HepG2 (cell line): ENCODE data around the gene TEX12. TPM values are rescaled to one million over a fixed set of nuclear protein-coding genes. Genes with fewer than 3 reads are reported as not detected.

Source experiments
- ATAC-seq: fragments of 200-7000 bp; cut with Tn5 transposase; 3 replicates; pipeline ENCODE4 v1.9.1; 2020; ENCODE audit warnings: mild to moderate bottlenecking, moderate library complexity
- BruUV-seq: library from RNA; stranded (reverse); fragments of 400-500 nt; replicated peaks from 2 replicates; lab custom pipeline; 2021; lab: Mats Ljungman, UMichigan
- CTCF ChIA-PET: fragments of 300-600 bp; formaldehyde crosslinking; extraction: SDS; loops from one replicate; lab custom pipeline; 2021; ENCODE audit warnings: low total read pairs, inconsistent platforms, low intra/inter-chr PET ratio; lab: Yijun Ruan, JAX
- POLR2A ChIA-PET: fragments of 350-600 bp; sonication (Branson Sonifier 250); formaldehyde crosslinking; loops from one replicate; lab custom pipeline; 2020; ENCODE audit warnings: antibody characterized with exemption, inconsistent platforms; lab: Yijun Ruan, JAX
- DNase-seq: peaks from one replicate; pipeline ENCODE4 v3.0.0-alpha.2; 2015; ENCODE audit warnings: low spot score
- FAIRE-seq: peaks from 3 replicates; lab custom pipeline; 2011; peaks lifted over from hg19 to GRCh38; lab: Jason Lieb, UNC
- H2AFZ ChIP-seq: one replicate; pipeline ENCODE4 v1.6.1; 2011; ENCODE audit warnings: low read length, inconsistent platforms
- H3K27ac ChIP-seq: fragments of 300-600 bp; 3 replicates; pipeline ENCODE4 v1.8.0; 2011; ENCODE audit warnings: mixed run types, mild to moderate bottlenecking, mixed read lengths, low read length, inconsistent platforms; ENCODE audit not compliant: insufficient read depth; ENCODE audit errors: extremely low read length
- H3K27me3 ChIP-seq, 2 experiments: fragments of 200-600 bp in 1 of 2; 2 replicates in 1 of 2; 3 replicates in 1 of 2; pipeline versions ENCODE4 v1.6.0 to v1.8.0; 2011; ENCODE audit warnings: low read length in 2 of 2, mild to moderate bottlenecking in 2 of 2, moderate library complexity in 2 of 2, inconsistent platforms in 1 of 2; ENCODE audit not compliant: insufficient read depth in 2 of 2, control insufficient read depth in 1 of 2
- H3K36me3 ChIP-seq, 2 experiments: fragments of 200-600 bp in 1 of 2; replicated peaks in 1 of 2; 2 replicates in 1 of 2; 3 replicates in 1 of 2; pipeline versions ENCODE4 v1.5.1 to v1.8.0; 2011; ENCODE audit warnings: low read length in 2 of 2, inconsistent platforms in 1 of 2; ENCODE audit not compliant: insufficient read depth in 2 of 2, control insufficient read depth in 1 of 2
- H3K4me1 ChIP-seq: 2 replicates; pipeline ENCODE4 v1.5.1; 2012; ENCODE audit warnings: low read length, inconsistent platforms; ENCODE audit not compliant: insufficient read depth
- H3K4me2 ChIP-seq: 2 replicates; pipeline ENCODE4 v1.6.0; 2011; ENCODE audit warnings: low read depth, low read length, inconsistent platforms
- H3K4me3 ChIP-seq, 3 experiments: fragments of 200-600 bp in 1 of 3; sonication (generic), shearing (Covaris generic) in 1 of 3; replicated peaks in 1 of 3; 2 replicates each; pipeline ENCODE4 v1.5.1; 2011 to 2016; ENCODE audit warnings: low read length in 3 of 3, inconsistent platforms in 2 of 3, low read depth in 2 of 3, mild to moderate bottlenecking in 2 of 3, control low read depth in 1 of 3, mixed read lengths in 1 of 3; ENCODE audit not compliant: insufficient read depth in 1 of 3
- H3K79me2 ChIP-seq: one replicate; pipeline ENCODE4 v1.6.1; 2011; ENCODE audit warnings: low read length, inconsistent platforms; ENCODE audit not compliant: insufficient read depth
- H3K9ac ChIP-seq: 2 replicates; pipeline ENCODE4 v1.6.0; 2011; ENCODE audit warnings: mild to moderate bottlenecking, low read depth, low read length, inconsistent platforms; ENCODE audit not compliant: insufficient read depth
- H3K9me3 ChIP-seq: 2 replicates; pipeline ENCODE4 v1.5.1; 2012; ENCODE audit warnings: mild to moderate bottlenecking, low read length
- H4K20me1 ChIP-seq: 2 replicates; pipeline ENCODE4 v1.6.0; 2011; ENCODE audit warnings: inconsistent platforms, mild to moderate bottlenecking, low read length, moderate library complexity; ENCODE audit not compliant: insufficient read depth
- ATF4 ChIP-seq, 2 experiments: fragments of 450-650 bp in 1 of 2; sonication (generic) in 1 of 2; formaldehyde crosslinking; IDR thresholded peaks; 2 replicates each; pipeline versions ENCODE4 v1.5.0 to v1.8.0; 2020 to 2022; ENCODE audit warnings: mild to moderate bottlenecking in 1 of 2, missing genetic modification reagents in 1 of 2
- ATF7-NPFF ChIP-seq: sonication (generic); formaldehyde crosslinking; IDR thresholded peaks from 2 replicates; pipeline ENCODE4 v1.8.1; 2023; ENCODE audit warnings: mild to moderate bottlenecking, low read depth, missing genetic modification reagents, moderate library complexity
- BRD4 ChIP-seq: sonication (generic); formaldehyde crosslinking; IDR thresholded peaks from 2 replicates; pipeline ENCODE4 v1.4.0; 2020; ENCODE audit warnings: missing genetic modification reagents
- HCFC1 ChIP-seq: fragments of 150-350 bp; IDR thresholded peaks from 2 replicates; pipeline ENCODE4 v1.6.1; 2014; ENCODE audit warnings: low read depth, low read length
- KDM3A ChIP-seq: IDR thresholded peaks from 2 replicates; pipeline ENCODE4 v1.6.1; 2018; ENCODE audit warnings: low read depth, missing compliant biosample characterization
- KLF16 ChIP-seq, 2 experiments: sonication (generic) in 1 of 2; formaldehyde crosslinking in 1 of 2; IDR thresholded peaks; 2 replicates each; pipeline versions ENCODE4 v1.6.1 to v1.8.0; 2016 to 2023; ENCODE audit warnings: missing genetic modification reagents in 2 of 2, missing compliant biosample characterization in 1 of 2
- MEF2D ChIP-seq: sonication (generic); formaldehyde crosslinking; IDR thresholded peaks from 2 replicates; pipeline ENCODE4 v1.5.1; 2020; ENCODE audit warnings: mild to moderate bottlenecking, missing genetic modification reagents
- MTA3 ChIP-seq: sonication (generic); formaldehyde crosslinking; IDR thresholded peaks from 2 replicates; pipeline ENCODE4 v1.4.0; 2020; ENCODE audit warnings: missing genetic modification reagents
- MTF1 ChIP-seq: sonication (generic); formaldehyde crosslinking; IDR thresholded peaks from 2 replicates; pipeline ENCODE4 v1.5.0; 2020; ENCODE audit warnings: missing genetic modification reagents
- NFIB ChIP-seq: sonication (generic); formaldehyde crosslinking; IDR thresholded peaks from 2 replicates; pipeline ENCODE4 v1.9.0; 2021; ENCODE audit warnings: missing genetic modification reagents, mild to moderate bottlenecking, borderline replicate concordance
- SCMH1 ChIP-seq: sonication (generic); formaldehyde crosslinking; IDR thresholded peaks from 2 replicates; pipeline ENCODE4 v1.9.0; 2021; ENCODE audit warnings: missing genetic modification reagents, mild to moderate bottlenecking, borderline replicate concordance
- TBX2 ChIP-seq: sonication (generic); formaldehyde crosslinking; IDR thresholded peaks from 2 replicates; pipeline ENCODE4 v1.5.0; 2020; ENCODE audit warnings: missing genetic modification reagents, mild to moderate bottlenecking, borderline replicate concordance
- XRCC5 ChIP-seq: fragments of 200-400 bp; formaldehyde crosslinking; optimal IDR thresholded peaks from 2 replicates; pipeline ENCODE3; 2017; ENCODE audit warnings: mild to moderate bottlenecking, low read length
- ZFX ChIP-seq: sonication (generic); formaldehyde crosslinking; IDR thresholded peaks from 2 replicates; pipeline ENCODE4 v1.4.0; 2020; ENCODE audit warnings: mild to moderate bottlenecking, low read depth, missing genetic modification reagents, moderate library complexity
- ZNF143 ChIP-seq: sonication (generic); formaldehyde crosslinking; IDR thresholded peaks from 2 replicates; pipeline ENCODE4 v1.4.0; 2020; ENCODE audit warnings: missing genetic modification reagents
- ZNF18 ChIP-seq: sonication (generic); formaldehyde crosslinking; IDR thresholded peaks from 2 replicates; pipeline ENCODE4 v1.8.0; 2022; ENCODE audit warnings: mild to moderate bottlenecking, missing genetic modification reagents; ENCODE audit not compliant: insufficient replicate concordance
- ZNF614 ChIP-seq: IDR thresholded peaks from 2 replicates; pipeline ENCODE4 v1.6.1; 2018; ENCODE audit warnings: missing biosample characterization, missing genetic modification reagents, inconsistent platforms, borderline replicate concordance
- ZNF841 ChIP-seq: sonication (generic); formaldehyde crosslinking; IDR thresholded peaks from 2 replicates; pipeline ENCODE4 v1.8.1; 2023; ENCODE audit warnings: missing genetic modification reagents, borderline replicate concordance
- WGBS: methylation state at CpG from one replicate; pipeline ENCODE4 v1.1.6; 2017; ENCODE audit warnings: low lambda C conversion rate; 5-methylcytosine and 5-hydroxymethylcytosine counted together
- in situ Hi-C: cut with HindIII; loops from 2 replicates; pipeline ENCODE4 v1.10.0; 2017; ENCODE audit warnings: low pct_unique_long_range_greater_than_20kb; ENCODE audit not compliant: extremely low pct_ligation_motif_present
- intact Hi-C: fragments of 100-400 bp; cut with micrococcal nuclease; formaldehyde crosslinking; loops from one replicate; pipeline ENCODE4 v1.10.0; 2022; ENCODE audit not compliant: unreplicated experiment
- polyA plus RNA-seq, 8 experiments: library from polyadenylated mRNA; depleted of rRNA in 3 of 8; stranded (reverse) in 7 of 8; unstranded in 1 of 8; fragments of >200 nt; fragmentation: Illumina TruSeq in 4 of 8; extraction: Trizol in 4 of 8; gene quantifications; 2 replicates each; pipeline versions ENCODE4 v1.2.1 to v1.2.3, GENCODE V29; 2011 to 2016; ENCODE audit warnings: low read depth in 4 of 8, missing spikeins in 1 of 8, mixed read lengths in 1 of 8; ENCODE audit not compliant: insufficient read depth in 1 of 8
- total RNA-seq, 5 experiments: library from RNA; depleted of rRNA; stranded (reverse); fragments of >200 nt; fragmentation: Illumina TruSeq; extraction: Trizol; gene quantifications; 2 replicates each; pipeline ENCODE4 v1.2.3, GENCODE V29; 2016; ENCODE audit warnings: low read depth in 1 of 5

Gene TEX12
- total and polyA plus RNA-seq, 2 of the 13 experiments (the other 11 are each of a cell fraction or from before 2014, with no cell fraction given): not detected

GRCh38 chr11:112211536-112211935, 44.4 kb downstream of the TEX12 start:
- whole genome bisulfite sequencing: 42% methylated on average over 2 of the region's 2 CpGs
- Histone ChIP-seq H4K20me1 (no peaks in the 10 kb centered on the region), H3K4me3 (no peak overlapping the region), H3K27ac (no peak overlapping the region), H3K36me3 (no peaks in the 10 kb centered on the region), H3K9ac (no peak overlapping the region), H3K4me1 (peaks cover 11% of the 10 kb centered on the region), H3K9me3 (no peaks in the 10 kb centered on the region), H2AFZ (no peak overlapping the region), H3K27me3 (no peaks in the 10 kb centered on the region), H3K4me2 (no peak overlapping the region), H3K79me2 (no peaks in the 10 kb centered on the region)
- ATAC-seq (no peak), FAIRE-seq (no peak), DNase-seq (no peak)
- TF ChIP-seq KDM3A (no peak), NFIB (CRISPR knock-in tag) (no peak), TBX2 (CRISPR knock-in tag) (no peak), SCMH1 (CRISPR knock-in tag) (no peak), XRCC5 (no peak)
- CTCF ChIA-PET: no interaction called here
- intact Hi-C loops (loop anchor here (10.0 kb wide), 1 partner anchor 1073 kb away; no protein-coding TSS in a partner anchor), in situ Hi-C loops (loop anchor here (10.0 kb wide), 1 partner anchor 343 kb away; no protein-coding TSS in a partner anchor)
- no TSS peak for BruUV-seq
- POLR2A ChIA-PET: no interaction called here

- Histone ChIP-seq H3K4me3 (no peak overlapping the region), H4K20me1 (no peaks in the 10 kb centered on the region), H2AFZ (no peak overlapping the region), H3K27me3 (no peaks in the 10 kb centered on the region), H3K4me1 (peaks cover 11% of the 10 kb centered on the region), H3K9ac (no peak overlapping the region), H3K9me3 (no peaks in the 10 kb centered on the region), H3K36me3 (no peaks in the 10 kb centered on the region), H3K79me2 (no peaks in the 10 kb centered on the region), H3K4me2 (no peak overlapping the region), H3K27ac (no peak overlapping the region)
- 83% methylated on average over 3 of the region's 3 CpGs for WGBS
- no TSS peak for BruUV-seq
- ATAC-seq (no peak), FAIRE-seq (no peak), DNase-seq (no peak)
- in situ Hi-C loops: loop anchor here (10.0 kb wide), 1 partner anchor 343 kb away; no protein-coding TSS in a partner anchor
- ChIA-PET POLR2A (no interaction called here), CTCF (no interaction called here)
- intact Hi-C loops: loop anchor here (10.0 kb wide), 1 partner anchor 1073 kb away; no protein-coding TSS in a partner anchor
- TF ChIP-seq ATF4 (CRISPR knock-in tag; IDR thresholded peaks at IDR 0.05) (no peak), HCFC1 (no peak), MEF2D (CRISPR knock-in tag) (no peak), ZNF18 (no peak), ZNF143 (CRISPR knock-in tag) (no peak), MTA3 (CRISPR knock-in tag) (no peak), BRD4 (CRISPR knock-in tag) (no peak), KDM3A (no peak), ATF7-NPFF (CRISPR knock-in tag) (no peak), ZFX (no peak), KLF16 (CRISPR knock-in tag; IDR thresholded peaks at IDR 0.05) (no peak), ZNF614 (no peak), ZNF841 (CRISPR knock-in tag) (no peak), MTF1 (CRISPR knock-in tag) (no peak)
Observed at GRCh38 chr11:112212290-112212689, 45.1 kb downstream of the TEX12 start.
